HS-5 (cell line): ENCODE results near the gene LTBP2.

ENCODE experiments used
- DNase-seq: peaks from one replicate; pipeline ENCODE4 v3.0.0-alpha.2; 2012; ENCODE audit warnings: low read depth

The LTBP2 gene

DNA sequence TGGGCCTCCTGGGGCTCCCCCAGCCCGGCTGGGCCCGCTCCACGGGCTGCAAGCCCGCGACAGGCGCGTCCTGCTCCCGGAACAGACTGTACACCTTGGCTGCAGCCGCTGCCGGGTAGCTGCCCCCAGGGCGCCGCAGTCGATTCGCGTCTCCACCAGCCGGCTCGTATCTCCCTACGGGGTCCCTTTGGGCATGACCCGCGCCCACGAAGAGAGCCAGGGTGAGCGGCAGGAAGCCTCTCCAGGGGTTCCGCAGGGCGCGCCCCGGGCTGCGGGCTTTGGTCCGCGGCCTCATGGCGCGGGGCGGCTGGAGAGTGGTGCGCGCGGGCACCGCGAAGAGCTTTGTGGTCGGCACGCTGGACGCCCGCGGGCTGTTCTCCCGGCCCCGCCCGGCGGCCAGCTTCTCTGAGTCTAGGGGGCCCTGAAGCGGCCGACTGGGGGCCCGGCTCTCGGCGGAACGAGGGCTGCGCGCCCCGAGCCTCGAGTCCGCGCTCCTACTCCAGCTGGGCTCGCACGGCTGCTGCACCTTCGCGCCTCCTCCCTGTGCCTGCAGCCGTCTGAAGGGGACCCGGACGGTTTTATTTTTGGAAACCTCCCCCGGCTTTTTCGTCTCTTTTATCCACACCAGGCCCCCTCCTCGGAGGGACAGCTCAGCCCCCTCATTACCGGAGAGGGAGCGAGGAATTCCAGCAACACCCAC lies at the start of gene LTBP2:
LTBP2 (minus strand) TSS at position 588 of the 700 bp plus-strand sequence; CDS start at position 295, 293 bp downstream.
- no peak for DNase-seq

DNA sequence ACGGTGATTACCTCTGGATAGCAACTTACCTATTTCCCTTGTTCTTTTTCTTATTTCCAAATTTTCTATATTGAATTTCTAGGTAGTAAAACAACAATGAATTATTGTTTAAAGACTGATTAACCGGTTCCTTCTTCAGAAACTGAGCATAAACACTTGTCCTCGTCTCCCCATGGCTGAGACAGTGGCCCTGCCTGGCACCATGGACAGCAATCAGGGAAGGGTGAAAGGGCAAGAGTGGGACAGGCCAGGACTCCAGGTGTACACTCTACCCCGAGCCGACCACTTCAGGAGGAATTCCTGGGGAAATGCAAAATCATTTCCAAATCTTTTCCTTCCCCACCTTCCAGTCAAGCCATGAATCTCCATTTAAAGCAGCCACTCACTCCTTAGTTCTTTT lies 48.8 kb upstream of the LTBP2 start:
- no peak for DNase-seq

DNA sequence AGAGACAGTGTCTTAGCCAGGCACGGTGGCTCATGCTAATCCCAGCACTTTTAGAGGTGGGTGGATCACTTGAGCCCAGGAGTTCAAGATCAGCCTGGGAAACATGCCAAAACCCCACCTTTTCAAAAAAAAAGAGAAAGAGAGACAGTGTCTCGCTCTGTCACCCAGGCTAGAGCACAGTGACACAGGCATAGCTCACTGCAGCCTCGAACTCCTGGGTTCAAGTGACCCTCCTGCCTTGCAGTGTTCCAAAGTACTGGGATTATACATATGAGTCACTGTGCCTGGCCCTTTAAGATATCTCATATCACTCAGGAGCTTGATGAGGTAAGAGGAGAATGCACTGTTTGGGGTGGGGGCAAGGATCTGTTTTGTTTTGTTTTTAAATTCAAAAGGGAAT lies 48.1 kb upstream of the LTBP2 start:
- no peak for DNase-seq

DNA sequence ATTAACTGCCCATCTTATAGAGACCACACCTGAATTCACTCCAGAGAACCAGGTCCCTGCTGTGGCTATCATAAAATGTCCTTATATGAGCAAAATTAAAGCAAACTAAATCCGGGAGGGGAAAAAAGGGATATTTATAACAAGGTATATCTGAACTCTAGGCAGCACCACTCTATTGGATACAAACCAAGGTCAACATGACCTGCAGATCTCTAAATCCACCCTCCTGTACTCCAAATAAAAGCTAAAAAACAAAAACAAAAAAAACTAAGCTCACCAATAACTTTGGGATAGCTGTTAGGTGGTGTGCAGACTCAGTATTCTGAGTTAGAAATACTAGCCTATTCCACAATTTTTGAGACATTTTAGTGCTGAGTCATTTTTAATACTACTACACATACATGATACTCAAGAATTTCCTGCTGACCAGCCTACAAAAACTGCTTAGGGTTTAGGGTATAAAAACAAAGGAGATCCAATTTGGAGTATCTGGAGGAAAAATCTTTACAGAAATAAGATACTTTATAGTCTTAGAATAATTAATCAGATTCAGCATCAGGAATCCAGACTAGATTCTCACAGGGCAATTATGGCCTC lies 46.6 kb upstream of the LTBP2 start:
- DNase-seq: no peak

DNA sequence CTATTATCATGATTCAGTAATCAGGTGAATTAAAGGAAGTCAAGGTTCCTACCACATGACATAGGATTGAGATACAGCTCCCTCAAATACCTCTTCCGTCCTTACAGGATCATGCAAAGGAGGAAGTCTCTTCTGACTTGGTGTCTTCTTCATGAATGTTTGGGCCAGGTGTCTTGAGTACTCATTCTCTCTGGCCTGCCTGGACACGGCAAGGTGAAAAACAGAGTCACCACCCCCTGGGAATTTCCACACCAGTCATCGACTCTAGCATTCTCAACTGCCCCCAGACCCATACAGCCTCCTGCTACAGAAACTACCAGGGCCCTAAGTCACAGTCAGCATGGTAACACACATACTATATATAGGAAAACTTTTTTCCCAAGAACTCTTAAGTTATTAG lies 44.9 kb upstream of the LTBP2 start:
- DNase-seq: no peak

DNA sequence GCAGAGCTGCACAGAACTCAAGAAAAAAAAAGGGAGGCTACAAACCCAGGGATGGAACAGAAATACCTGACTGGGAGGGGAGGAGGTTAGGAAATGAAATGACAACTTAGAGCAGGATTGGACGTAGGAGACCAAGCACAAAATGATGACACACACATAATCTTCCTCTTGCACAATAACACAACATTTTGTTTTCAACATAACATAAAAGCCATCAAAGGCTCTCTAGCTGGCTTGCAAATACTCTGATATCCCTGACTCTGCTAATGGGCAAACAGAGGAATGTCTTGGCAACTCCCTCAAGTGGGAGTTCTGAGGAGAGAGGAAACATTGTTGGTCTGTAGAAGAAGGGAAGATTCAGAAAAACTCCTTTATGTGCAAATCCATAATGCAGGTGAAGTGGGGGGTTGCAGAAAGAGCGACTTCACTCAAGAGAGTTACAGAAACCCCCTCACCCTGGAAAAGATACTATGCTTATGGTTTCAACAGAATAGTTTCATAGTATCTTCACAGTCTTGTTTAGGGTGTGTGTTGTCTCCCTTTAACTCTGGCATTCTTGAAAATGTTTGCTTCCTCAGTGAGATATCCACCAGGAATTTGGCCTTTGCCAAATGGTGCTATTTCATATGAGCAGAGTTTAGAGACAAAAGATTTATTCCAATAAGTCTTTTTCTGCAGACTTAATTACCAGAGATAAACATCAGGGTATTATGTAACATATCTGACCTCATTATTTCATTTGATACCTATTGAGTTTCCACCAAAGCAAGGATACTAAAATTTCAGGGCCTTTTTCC lies 43.8 kb upstream of the LTBP2 start:
- no peak for DNase-seq

DNA sequence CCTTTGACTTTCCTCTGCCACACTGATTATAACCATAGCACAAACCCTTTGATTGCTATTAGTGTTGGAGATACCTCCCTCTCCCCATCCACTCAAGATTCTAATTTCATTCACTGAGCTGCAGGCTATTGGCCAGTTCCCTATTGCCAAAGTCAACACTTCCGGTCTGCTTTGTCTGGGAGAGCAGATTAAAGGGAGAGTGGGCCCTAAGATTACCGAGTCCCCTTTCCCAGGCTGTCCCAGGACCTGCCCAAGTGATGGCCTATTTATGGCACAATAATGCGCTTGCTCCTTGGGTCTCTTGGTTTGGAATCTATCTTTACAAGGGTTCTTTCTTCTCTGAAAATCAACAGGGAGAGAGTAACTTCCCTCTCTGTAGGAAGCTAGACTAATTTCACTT lies 42.9 kb upstream of the LTBP2 start:
- no peak for DNase-seq

DNA sequence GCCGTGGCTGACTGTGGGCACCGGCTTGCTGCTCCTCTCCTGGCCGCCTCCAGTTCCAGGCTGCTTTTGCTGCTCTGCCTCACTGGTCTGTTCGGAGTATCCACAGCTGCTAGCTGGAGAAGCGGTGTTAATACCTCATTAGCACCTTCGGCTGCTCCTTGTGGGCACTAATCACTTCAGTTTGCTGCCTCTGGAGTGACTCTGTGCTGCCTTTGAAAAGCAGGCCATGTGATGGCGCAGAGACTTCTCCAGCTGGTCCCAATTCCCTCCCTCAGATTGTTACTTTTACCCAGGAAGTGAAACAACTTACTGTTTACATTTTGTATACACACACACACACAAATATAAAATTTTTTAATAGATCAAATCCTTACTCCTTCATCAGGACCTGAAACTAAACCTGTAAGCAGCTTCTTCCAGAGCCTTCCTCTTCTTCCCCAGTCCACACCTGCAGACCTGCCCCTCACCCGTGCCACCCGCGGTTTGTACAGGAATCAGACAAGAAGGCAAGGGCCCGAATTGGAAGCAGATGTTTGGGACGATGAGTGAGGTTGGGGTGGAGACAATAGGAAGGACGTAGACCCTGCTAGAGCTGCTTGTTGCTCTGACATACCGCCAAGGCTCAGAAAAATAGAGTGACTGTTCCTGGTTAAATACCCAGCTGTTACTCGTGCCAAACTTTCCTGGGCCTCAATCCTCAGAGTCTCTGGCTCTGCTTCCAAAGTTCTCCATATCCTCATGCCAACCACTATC lies 41.5 kb upstream of the LTBP2 start:
- DNase-seq: no peak

DNA sequence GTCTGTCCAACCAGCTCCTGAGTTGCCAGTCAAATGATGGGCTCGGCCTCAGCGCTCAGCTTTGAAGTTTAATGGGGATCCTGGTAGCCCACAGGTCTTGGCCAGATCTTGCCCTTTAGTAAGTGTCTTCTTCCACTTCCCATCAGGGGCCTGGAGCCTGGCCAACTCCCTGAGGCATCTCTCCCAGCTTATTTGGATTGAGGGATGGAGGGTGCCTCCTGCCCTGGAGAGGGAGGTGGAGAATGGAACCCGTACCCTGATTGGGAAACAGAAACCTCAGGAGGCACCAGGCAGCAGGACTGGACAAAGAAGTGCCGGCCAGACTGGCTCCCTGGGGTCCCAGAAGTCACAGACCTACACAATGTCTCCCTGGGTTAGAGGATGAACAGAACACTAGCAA lies 40.5 kb upstream of the LTBP2 start:
- no peak for DNase-seq

DNA sequence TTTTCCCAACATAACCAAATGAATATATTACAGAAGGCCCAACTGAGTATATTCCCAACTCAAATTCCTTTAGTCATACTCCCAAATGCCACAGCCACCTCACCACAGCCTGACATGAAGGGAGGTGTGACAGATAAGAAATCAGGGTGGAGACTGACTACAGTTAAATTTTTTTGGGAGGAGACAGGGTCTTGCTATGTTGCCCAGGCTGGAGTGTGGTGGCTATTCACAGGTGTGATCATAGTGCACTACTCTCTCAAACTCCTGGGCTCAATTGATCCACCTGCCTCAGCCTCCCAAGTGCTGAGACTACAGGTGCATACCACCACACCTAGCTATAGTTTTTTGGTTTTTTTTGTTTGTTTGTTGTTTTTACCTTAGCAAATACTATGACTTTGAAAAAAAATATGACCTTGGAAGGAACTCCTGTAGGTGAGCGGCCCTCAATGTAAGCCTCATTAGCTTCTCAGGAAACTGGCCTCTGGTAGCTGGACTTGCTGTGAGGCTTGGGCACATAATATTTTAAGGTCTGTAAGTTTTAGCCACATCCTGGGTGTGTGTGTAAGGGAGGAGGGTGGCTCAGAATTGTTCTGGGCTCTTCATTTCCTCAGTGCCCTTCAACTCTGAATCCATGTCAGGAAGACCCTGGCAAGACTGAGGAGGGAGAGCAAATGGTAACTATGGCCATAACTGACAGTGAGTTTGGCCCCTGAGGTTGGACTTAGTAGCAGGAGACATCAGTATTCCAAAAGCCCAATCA lies 39.1 kb upstream of the LTBP2 start:
- no peak for DNase-seq

DNA sequence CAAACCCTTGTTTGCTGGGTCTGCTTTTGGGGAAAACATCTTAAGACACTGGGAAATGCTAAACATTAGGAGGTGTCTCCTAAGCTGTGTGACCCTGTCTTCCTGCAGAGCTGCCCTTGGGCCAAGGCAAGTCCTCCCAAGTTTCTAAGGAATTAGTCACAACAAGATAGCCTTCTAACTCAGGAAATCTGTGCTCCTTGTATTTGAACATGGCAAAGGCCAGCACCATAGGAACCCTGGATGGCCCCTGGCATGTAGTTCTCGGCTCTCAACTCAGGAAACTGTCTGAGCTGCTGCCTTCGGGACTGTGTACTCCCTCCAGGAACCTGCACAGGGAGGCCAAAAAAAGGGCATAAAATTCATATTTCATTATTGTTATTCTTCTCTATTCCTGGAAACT lies 37.6 kb upstream of the LTBP2 start:
- no peak for DNase-seq

DNA sequence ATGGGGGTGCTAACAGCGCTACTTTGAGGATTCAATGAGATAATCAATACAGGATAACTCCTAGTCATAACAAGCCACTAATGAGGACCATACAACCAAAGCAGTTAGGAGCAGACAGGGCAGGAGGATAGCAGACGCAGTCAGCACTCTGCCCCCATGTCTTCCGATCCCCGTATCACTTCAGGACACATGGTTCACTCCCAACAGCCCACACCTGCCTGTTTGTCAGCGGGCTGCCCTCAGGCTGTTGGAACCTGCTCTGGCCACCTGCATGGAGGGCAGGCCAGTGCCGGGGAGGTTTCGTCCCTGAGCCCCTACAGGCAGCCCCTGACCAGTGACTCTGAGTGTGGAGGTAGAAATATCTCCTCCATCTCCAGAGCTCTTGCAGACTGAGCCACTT lies 37.1 kb upstream of the LTBP2 start:
- DNase-seq: no peak

DNA sequence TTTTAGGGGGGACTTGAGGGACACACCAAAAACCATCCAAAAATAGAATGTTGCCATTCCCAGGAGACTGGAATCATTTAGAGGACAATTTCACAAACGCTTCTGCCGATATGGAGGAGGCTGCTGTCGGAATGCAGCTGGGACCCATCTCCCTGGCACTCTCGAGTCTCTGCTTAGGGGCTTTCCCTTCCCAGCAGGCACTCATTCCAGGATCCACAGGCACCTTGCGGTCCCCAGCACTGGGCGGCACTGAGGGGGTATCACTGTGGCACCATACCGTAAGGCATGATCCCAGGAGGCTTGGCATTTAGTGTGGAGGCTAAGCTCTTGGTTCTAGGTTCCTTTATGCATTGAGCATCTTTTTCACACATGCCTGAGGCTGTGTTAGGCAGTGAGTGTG lies 36.6 kb upstream of the LTBP2 start:
- no peak for DNase-seq

DNA sequence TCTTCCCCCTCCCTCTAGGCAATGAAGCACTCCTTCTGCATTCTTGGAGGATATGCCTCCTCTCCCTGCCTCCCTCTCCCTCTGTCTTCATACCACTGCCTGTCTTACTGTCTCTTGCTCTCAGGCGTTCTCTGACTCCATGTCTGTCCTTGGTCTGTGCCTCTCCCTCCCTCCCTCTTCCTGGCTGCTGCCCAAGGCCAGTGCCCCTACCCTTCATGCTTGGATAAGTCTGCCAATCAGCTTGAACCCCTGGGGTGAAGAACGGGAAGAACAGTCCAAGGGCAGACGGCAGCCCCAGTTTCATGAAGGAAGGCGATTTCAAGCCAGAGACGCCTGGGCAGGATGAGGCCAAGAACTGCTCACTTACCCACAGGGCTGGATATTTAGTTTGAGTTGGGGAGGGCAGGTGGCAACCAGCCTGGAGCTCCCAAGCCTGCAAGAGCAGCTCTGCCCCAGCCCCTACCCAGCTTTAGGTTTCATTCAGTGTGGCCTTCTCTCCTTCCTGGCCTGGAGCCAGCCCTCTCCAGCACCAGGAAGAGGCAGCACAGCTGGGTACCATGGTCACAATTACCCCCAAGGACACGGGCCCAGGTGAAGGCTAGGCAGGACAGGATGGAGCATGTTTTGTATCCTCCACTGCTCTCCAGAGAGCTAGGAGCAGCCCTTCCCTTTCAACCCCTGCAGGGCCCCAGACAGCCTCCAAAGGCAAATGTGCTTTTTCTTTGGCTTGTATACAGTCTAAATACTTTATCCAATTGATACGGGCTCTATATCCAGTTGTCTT lies 35.8 kb upstream of the LTBP2 start:
- DNase-seq: no peak

DNA sequence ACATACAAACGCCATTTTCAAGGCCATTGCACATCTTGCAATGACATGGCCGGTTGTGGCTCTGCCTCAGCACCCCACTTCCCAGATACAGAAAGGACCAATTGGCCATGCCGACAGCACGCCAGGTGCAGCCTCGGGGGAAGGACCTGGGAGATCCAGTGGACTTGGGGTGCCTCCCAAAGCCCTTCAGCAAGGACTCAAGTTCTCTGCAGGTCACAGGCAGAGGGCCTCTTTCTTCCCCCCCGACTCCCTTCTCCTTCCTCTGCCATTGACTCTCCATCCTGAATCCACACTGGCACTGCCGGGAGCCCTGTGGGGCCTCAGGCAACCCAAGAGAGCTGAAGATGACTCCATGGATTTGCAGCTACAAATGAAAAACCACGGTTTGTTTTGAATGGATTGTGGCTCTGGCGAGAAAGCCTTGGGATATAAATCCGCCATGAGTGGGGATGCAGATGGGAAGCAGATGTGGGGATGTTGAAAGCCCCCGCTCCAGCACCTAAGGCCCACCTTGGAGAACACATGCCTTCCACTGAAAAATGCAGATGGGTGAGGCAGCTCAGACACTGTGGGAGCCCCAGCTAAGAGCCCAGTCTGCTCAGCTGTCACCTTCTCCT lies 35.1 kb upstream of the LTBP2 start:
- DNase-seq: no peak

DNA sequence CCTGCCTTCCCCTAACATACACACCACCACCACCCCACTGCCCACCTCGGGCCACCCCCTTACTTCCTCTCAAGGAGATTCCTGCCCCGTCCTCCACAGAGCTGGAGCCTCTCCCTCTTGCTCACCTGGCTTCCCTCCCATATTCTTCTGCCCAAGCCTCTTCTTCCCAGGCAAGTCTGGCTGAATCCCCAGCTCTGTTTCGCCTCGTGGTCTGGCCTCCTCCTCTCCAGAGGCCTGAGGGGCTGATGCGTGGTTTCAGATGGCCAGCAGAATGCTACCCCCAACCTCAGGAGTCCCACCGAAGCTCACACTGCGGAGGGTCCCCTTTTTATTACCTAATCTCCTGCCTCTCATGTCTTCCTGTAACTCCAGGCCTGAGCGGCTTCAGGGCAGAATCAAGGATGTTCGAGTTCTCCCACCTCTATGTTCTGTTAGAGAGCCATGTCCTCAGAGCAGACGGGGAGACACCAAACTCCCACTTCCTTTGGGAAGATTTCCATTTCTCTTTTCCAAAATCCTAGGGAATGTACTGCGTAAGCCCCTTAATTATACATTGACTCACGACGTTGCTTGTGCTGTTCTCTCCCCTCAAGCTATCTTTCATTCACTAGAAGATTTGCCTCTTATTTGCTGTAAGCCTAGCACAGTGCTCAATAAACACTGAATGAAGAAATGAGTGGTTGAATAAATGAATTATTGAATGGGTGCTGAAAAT lies 33.9 kb upstream of the LTBP2 start:
- no peak for DNase-seq

DNA sequence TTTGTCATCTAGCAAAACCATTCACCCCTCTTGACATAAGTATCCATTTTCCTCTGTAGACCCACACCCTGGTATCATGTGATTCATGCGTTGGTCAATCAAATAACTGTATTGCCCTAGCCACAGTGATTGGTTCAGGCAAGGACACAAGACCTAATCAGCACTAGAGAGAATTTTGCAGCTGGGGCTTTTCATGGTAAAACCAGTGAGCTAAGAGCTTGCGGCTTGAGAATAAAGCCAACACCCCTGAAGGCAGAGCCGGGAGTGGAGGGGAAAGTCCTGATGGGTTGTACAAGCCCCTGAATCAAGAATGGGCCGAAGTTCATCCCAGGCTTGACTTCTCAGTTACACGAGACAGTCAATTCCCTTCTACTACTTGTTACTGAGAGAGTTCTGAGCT lies 33.2 kb upstream of the LTBP2 start:
- no peak for DNase-seq

DNA sequence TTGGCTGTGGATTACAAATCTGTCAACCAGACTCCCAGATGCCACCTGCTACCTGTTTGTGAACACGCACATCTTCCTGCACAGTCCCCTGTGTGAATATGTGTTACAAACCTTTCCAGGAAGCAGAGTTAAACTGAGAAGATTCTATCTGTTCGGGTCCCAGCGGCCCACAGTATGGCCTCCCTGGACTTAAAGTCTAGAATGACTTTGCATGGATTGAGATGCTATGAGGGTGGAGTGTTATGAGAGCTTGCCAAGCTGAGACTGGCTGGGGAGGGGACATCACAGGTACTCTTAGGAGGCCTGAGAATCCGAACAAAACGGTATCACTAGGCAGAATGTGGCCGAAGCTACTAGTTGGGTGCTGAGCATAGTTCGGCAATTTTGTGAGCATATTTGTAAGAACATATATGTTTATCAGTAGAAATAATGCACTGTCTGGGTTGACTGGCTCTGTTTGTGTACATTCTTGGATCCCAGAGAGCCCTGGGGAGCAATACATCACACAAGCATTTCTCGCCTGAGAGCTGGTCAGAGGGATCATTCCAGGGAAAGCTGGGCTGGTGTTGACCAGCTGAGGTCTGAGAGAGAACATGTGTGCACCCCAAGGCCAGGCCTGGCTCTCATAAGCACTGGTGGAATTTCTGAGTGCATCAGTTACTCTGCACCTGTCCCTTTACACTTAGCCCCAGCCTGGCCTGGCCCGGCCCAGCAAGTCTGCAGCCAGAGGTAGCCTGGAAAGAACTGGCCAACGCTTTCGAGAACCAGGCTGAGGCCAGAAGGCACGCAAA lies 29.8 kb upstream of the LTBP2 start:
- no peak for DNase-seq

DNA sequence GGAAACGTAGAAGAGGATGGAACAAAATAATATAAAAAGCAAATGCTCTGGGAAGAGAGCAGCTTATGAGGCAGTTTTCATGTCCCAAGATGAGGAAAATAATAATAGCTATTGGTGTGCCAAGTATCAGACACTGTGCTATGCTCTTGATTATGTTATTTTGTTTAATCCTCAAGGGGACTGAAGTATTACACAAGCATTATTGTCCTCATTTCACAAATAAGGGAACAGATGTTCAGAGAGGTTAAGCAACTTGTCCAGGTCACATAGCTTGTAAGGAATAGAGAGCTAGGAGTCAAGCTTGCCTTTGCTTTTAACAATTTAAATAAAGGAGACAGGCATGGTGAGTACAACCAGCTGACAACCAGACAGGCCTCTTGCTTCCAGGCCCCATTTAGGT lies 26.9 kb upstream of the LTBP2 start:
- no peak for DNase-seq
